HepG2 (cell line): ENCODE measurements around the gene SELENOM. TPM values are rescaled to one million over a fixed set of nuclear protein-coding genes. Genes with fewer than 3 reads are reported as not detected.

Source experiments
- ARNTL ChIP-seq: sonication (generic); formaldehyde crosslinking; IDR thresholded peaks from 2 replicates; pipeline ENCODE4 v1.4.0; 2020; ENCODE audit warnings: mild to moderate bottlenecking, missing genetic modification reagents
- BRF2 ChIP-seq: sonication (generic); formaldehyde crosslinking; IDR thresholded peaks from 2 replicates; pipeline ENCODE4 v1.8.1; 2022; ENCODE audit warnings: mild to moderate bottlenecking, missing genetic modification reagents
- CEBPZ ChIP-seq: IDR thresholded peaks from 2 replicates; pipeline ENCODE4 v1.6.1; 2012; ENCODE audit warnings: low read length, improper control_type of control experiment
- CHCHD3 ChIP-seq: sonication (generic); formaldehyde crosslinking; IDR thresholded peaks from 2 replicates; pipeline ENCODE4 v1.8.0; 2022; ENCODE audit warnings: mild to moderate bottlenecking, missing genetic modification reagents, moderate library complexity
- DBP ChIP-seq: sonication (generic); formaldehyde crosslinking; IDR thresholded peaks from 2 replicates; pipeline ENCODE4 v1.4.0; 2020; ENCODE audit warnings: missing genetic modification reagents; ENCODE audit errors: not compliant biosample characterization
- EZH2 ChIP-seq: conservative IDR thresholded peaks from 2 replicates; pipeline ENCODE4 v1.6.1; 2012; ENCODE audit warnings: mild to moderate bottlenecking, low read depth, low read length, moderate library complexity
- GATAD1 ChIP-seq: IDR thresholded peaks from 2 replicates; pipeline ENCODE4 v1.6.1; 2016; ENCODE audit warnings: missing genetic modification reagents, missing compliant biosample characterization
- KAT2B ChIP-seq: fragments of 150-350 bp; IDR thresholded peaks from 2 replicates; pipeline ENCODE4 v1.6.1; 2014; ENCODE audit warnings: low read depth, low read length, borderline replicate concordance
- KDM2A ChIP-seq: sonication (generic); formaldehyde crosslinking; IDR thresholded peaks from 2 replicates; pipeline ENCODE4 v1.4.0; 2020; ENCODE audit warnings: low read depth, missing genetic modification reagents, borderline replicate concordance
- MXI1 ChIP-seq: IDR thresholded peaks from 3 replicates; pipeline ENCODE4 v1.6.1; 2012; ENCODE audit warnings: low read depth, low read length, inconsistent platforms, borderline replicate concordance
- NFYC ChIP-seq: IDR thresholded peaks from 2 replicates; pipeline ENCODE4 v1.6.1; 2016; ENCODE audit warnings: missing genetic modification reagents, missing compliant biosample characterization
- POLR2G ChIP-seq: fragments of 200-400 bp; formaldehyde crosslinking; IDR thresholded peaks from 2 replicates; pipeline ENCODE4 v1.6.1; 2018; ENCODE audit warnings: mild to moderate bottlenecking, low read depth, low read length, moderate library complexity
- RBM22 ChIP-seq: fragments of 200-400 bp; formaldehyde crosslinking; optimal IDR thresholded peaks from 2 replicates; pipeline ENCODE3; 2017; ENCODE audit warnings: mild to moderate bottlenecking, low read length, moderate library complexity
- REL ChIP-seq: sonication (generic); formaldehyde crosslinking; conservative IDR thresholded peaks from 2 replicates; pipeline ENCODE4 v1.8.0; 2022; ENCODE audit warnings: mild to moderate bottlenecking, missing genetic modification reagents, moderate library complexity
- SP4 ChIP-seq: sonication (generic); formaldehyde crosslinking; IDR thresholded peaks from 2 replicates; pipeline ENCODE4 v1.8.1; 2023; ENCODE audit warnings: mild to moderate bottlenecking, missing genetic modification reagents
- ZKSCAN8 ChIP-seq: IDR thresholded peaks from 2 replicates; pipeline ENCODE4 v1.6.1; 2016; ENCODE audit warnings: borderline replicate concordance, missing genetic modification reagents, missing compliant biosample characterization
- ZNF18 ChIP-seq: sonication (generic); formaldehyde crosslinking; IDR thresholded peaks from 2 replicates; pipeline ENCODE4 v1.8.0; 2022; ENCODE audit warnings: mild to moderate bottlenecking, missing genetic modification reagents; ENCODE audit not compliant: insufficient replicate concordance
- ZNF251 ChIP-seq: sonication (generic); formaldehyde crosslinking; IDR thresholded peaks from 2 replicates; pipeline ENCODE4 v1.9.0; 2021; ENCODE audit warnings: mild to moderate bottlenecking, missing genetic modification reagents
- ZNF350 ChIP-seq: sonication (generic); formaldehyde crosslinking; IDR thresholded peaks from 2 replicates; pipeline ENCODE4 v1.4.0; 2020; ENCODE audit warnings: mild to moderate bottlenecking, low read depth, missing genetic modification reagents, borderline replicate concordance
- ZNF451 ChIP-seq: sonication (generic); formaldehyde crosslinking; IDR thresholded peaks from 2 replicates; pipeline ENCODE4 v1.5.0; 2020; ENCODE audit warnings: mild to moderate bottlenecking, missing genetic modification reagents
- ZNF619 ChIP-seq: sonication (generic); formaldehyde crosslinking; IDR thresholded peaks from 2 replicates; pipeline ENCODE4 v1.4.0; 2020; ENCODE audit warnings: mild to moderate bottlenecking, missing genetic modification reagents
- polyA plus RNA-seq, 8 experiments: library from polyadenylated mRNA; depleted of rRNA in 3 of 8; stranded (reverse) in 7 of 8; unstranded in 1 of 8; fragments of >200 nt; fragmentation: Illumina TruSeq in 4 of 8; extraction: Trizol in 4 of 8; gene quantifications; 2 replicates each; pipeline versions ENCODE4 v1.2.1 to v1.2.3, GENCODE V29; 2011 to 2016; ENCODE audit warnings: low read depth in 4 of 8, missing spikeins in 1 of 8, mixed read lengths in 1 of 8; ENCODE audit not compliant: insufficient read depth in 1 of 8
- total RNA-seq, 5 experiments: library from RNA; depleted of rRNA; stranded (reverse); fragments of >200 nt; fragmentation: Illumina TruSeq; extraction: Trizol; gene quantifications; 2 replicates each; pipeline ENCODE4 v1.2.3, GENCODE V29; 2016; ENCODE audit warnings: low read depth in 1 of 5

The SELENOM gene
- total and polyA plus RNA-seq, 2 of the 13 experiments (the other 11 are each of a cell fraction or from before 2014, with no cell fraction given) = 4.1 to 4.3 TPM

GRCh38 chr22:31080848-31081649 lies 26.3 kb downstream of the SELENOM start, which contains the start of gene SMTN (continued):
- peak; percentile 98 for TF ChIP-seq SP4 (CRISPR knock-in tag)
- no peak for TF ChIP-seq EZH2
- no peak for TF ChIP-seq ZNF251 (CRISPR knock-in tag)
- peak; percentile 50; the same call in 1 of the 3 replicates for TF ChIP-seq MXI1
- TF ChIP-seq ZNF18 (CRISPR knock-in tag) = peak; percentile 74
- 0 out of 2 replicates have a peak, but pooled peaks have one; percentile 38 for TF ChIP-seq GATAD1
- TF ChIP-seq ARNTL (CRISPR knock-in tag) = peak; percentile 65; the same call in 1 of the 2 replicates
- peak; percentile 97 for TF ChIP-seq KDM2A (CRISPR knock-in tag)
- TF ChIP-seq ZNF451 = no peak
- TF ChIP-seq RBM22 = no peak
- no peak for TF ChIP-seq DBP (CRISPR knock-in tag)
- TF ChIP-seq BRF2 (CRISPR knock-in tag) = peak; percentile 27; the same call in 1 of the 2 replicates
- no peak for TF ChIP-seq KAT2B
- no peak for TF ChIP-seq CHCHD3 (CRISPR knock-in tag)
- peak; percentile 78 for TF ChIP-seq NFYC (CRISPR knock-in tag)
- no peak for TF ChIP-seq CEBPZ
- no peak for TF ChIP-seq ZKSCAN8
- peak; percentile 74; the same call in 1 of the 2 replicates for TF ChIP-seq ZNF619 (CRISPR knock-in tag)
- TF ChIP-seq REL (CRISPR knock-in tag) = 0 out of 2 replicates have a peak, but pooled peaks have one; percentile 21
- TF ChIP-seq POLR2G = peak; percentile 80
- peak; percentile 50; the same call in 1 of the 2 replicates for TF ChIP-seq ZNF350 (CRISPR knock-in tag)
